PC-9 (cell line): ENCODE results near the gene NLGN1. TPM values are rescaled to one million over a fixed set of nuclear protein-coding genes. Genes with fewer than 3 reads are reported as not detected.
"Not testable (repeated sequence)": the region's sequence is repeated elsewhere in the genome, so short reads cannot be mapped to it uniquely, and the experiment has no call there.

Experiments
- Bru-seq: library from RNA; stranded (reverse); fragments of 400-500 nt; gene quantifications from one replicate; lab custom pipeline; 2021; lab: Mats Ljungman, UMichigan
- BruChase-seq, 2 experiments: library from RNA; stranded (reverse); fragments of 400-500 nt; gene quantifications; one replicate each; lab custom pipeline; 2021; lab: Mats Ljungman, UMichigan
- BruUV-seq: library from RNA; stranded (reverse); fragments of 400-500 nt; replicated peaks from 2 replicates; lab custom pipeline; 2021; lab: Mats Ljungman, UMichigan
- CTCF ChIA-PET: fragments of 300-600 bp; sonication (Branson Sonifier 250); formaldehyde crosslinking; loops from one replicate; lab custom pipeline; 2022; ENCODE audit warnings: antibody characterized with exemption; lab: Charles Lee
- POLR2A ChIA-PET: fragments of 300-600 bp; sonication (Branson Sonifier 250); formaldehyde crosslinking; loops from one replicate; lab custom pipeline; 2022; ENCODE audit warnings: antibody characterized with exemption; ENCODE audit not compliant: unreplicated experiment; lab: Charles Lee
- DNase-seq, 2 experiments: peaks; one replicate each; pipeline versions ENCODE4 v3.0.0 to v3.0.0-alpha.2; 2015 to 2022; ENCODE audit warnings: mixed read lengths in 1 of 2
- H2AFZ ChIP-seq: fragments of 200-600 bp; sonication (generic); 2 replicates; pipeline ENCODE4 v1.8.1; 2017; ENCODE audit warnings: antibody characterized with exemption
- H3F3A ChIP-seq: fragments of 200-600 bp; sonication (generic); 2 replicates; pipeline ENCODE4 v1.8.1; 2017; ENCODE audit warnings: antibody characterized with exemption, mild to moderate bottlenecking, low read depth; ENCODE audit not compliant: insufficient read depth
- H3K27ac ChIP-seq: fragments of 200-600 bp; sonication (generic); 2 replicates; pipeline ENCODE4 v1.6.1; 2016; ENCODE audit warnings: mixed run types
- H3K27me3 ChIP-seq: fragments of 200-600 bp; sonication (generic); 2 replicates; pipeline ENCODE4 v1.6.1; 2016; ENCODE audit warnings: low read depth, mixed run types; ENCODE audit not compliant: insufficient read depth
- H3K36me3 ChIP-seq: fragments of 200-600 bp; sonication (generic); 2 replicates; pipeline ENCODE4 v1.6.1; 2016; ENCODE audit warnings: low read depth, mixed run types
- H3K4me1 ChIP-seq: fragments of 200-600 bp; sonication (generic); replicated peaks from 2 replicates; pipeline ENCODE4 v1.6.1; 2016; ENCODE audit warnings: mixed run types; ENCODE audit not compliant: insufficient read depth
- H3K4me2 ChIP-seq: fragments of 200-600 bp; sonication (generic); 2 replicates; pipeline ENCODE4 v1.6.1; 2017; ENCODE audit warnings: mixed run types
- H3K4me3 ChIP-seq: fragments of 200-600 bp; sonication (generic); 2 replicates; pipeline ENCODE4 v1.6.1; 2016; ENCODE audit warnings: mixed run types
- H3K79me2 ChIP-seq: fragments of 200-600 bp; sonication (generic); 2 replicates; pipeline ENCODE4 v1.6.1; 2017; ENCODE audit warnings: low read depth, mixed run types
- H3K9me2 ChIP-seq: fragments of 200-600 bp; sonication (generic); 2 replicates; pipeline ENCODE4 v1.8.1; 2017; ENCODE audit warnings: mild to moderate bottlenecking; ENCODE audit not compliant: insufficient read depth
- H3K9me3 ChIP-seq: fragments of 200-600 bp; sonication (generic); 2 replicates; pipeline ENCODE4 v1.8.1; 2016; ENCODE audit warnings: low read depth; ENCODE audit not compliant: insufficient read depth
- H4K20me1 ChIP-seq: fragments of 200-600 bp; sonication (generic); 2 replicates; pipeline ENCODE4 v1.8.1; 2017; ENCODE audit not compliant: insufficient read depth
- CTCF ChIP-seq: fragments of 200-600 bp; sonication (generic); conservative IDR thresholded peaks from 2 replicates; pipeline ENCODE4 v1.6.1; 2017; ENCODE audit warnings: mixed run types, antibody characterized with exemption, mild to moderate bottlenecking, moderate library complexity
- EZH2 ChIP-seq: fragments of 200-600 bp; sonication (generic); IDR thresholded peaks from 2 replicates; pipeline ENCODE4 v1.8.0; 2017; ENCODE audit warnings: antibody characterized with exemption, low read depth
- intact Hi-C: fragments of 100-400 bp; cut with micrococcal nuclease; formaldehyde crosslinking; loops from one replicate; pipeline ENCODE4 v1.10.0; 2022; ENCODE audit not compliant: unreplicated experiment
- long read RNA-seq: library from polyadenylated mRNA; stranded (forward); transcript quantifications from one replicate; pipeline ENCODE4 v2.0.0, GENCODE V29; 2022
- total RNA-seq: library from RNA; stranded (reverse); gene quantifications from 2 replicates; pipeline ENCODE4 v1.2.3, GENCODE V29; 2021

Gene NLGN1
- total RNA-seq: 1.4 TPM in 2 replicates
- percentile 36 among the genes with signal in this experiment for Bru-seq, nascent RNA
- BruChase-seq, experiment 1, labeled RNA remaining after a 2-hour chase: percentile 39 among the genes with signal in this experiment
- BruChase-seq, experiment 2, labeled RNA remaining after a 6-hour chase: percentile 36 among the genes with signal in this experiment
- long read RNA-seq: 0 reads

DNA sequence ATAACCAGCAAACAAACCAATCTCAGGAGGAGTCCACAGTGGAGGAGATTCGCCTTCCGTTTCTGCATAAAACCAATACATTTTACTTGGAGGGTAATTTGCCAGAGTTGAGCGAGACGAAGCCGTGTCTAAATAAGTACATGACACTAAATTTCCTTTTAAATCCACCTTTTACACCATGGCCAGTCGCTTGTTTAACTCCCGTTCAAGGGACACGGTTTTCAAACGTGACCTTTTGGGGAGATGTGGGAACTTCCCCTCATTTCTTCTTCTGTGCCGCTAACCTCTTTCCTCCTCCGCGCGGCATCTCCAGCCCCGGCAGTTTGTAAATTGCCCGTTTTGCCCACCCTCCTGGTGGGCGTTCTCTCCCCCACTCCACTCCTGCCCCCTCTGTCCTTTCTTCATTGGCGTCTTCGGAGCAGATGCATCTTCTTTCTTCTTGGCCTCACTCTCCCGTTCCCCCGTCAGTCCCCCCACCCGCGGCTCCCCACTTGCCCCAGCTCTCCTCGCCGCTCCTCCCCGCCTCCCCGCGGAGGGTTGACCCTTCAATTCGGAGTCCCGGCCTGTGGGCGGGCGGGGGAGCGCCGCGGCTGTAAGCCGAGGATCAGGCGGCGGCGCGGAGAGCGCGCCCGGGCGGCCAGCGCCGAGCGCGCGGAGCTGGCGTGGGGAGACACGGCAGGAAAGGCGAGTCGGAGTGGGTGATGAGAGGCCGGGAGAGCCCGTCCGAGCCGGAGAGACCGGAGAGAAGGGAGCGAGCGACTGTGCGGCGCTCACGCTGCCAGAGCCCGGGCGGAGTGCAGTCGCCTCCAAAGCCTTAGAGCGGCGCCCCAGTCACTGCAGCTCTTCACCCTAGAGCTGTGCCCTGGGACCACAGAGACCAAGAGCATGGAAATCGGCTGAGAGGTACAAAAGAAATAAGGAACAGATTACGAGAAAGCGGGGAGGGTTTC lies at the start of gene NLGN1:
Gene NLGN1, plus strand, starts transcription at position 584 of the 950 bp plus-strand sequence.
- peaks cover 30% of the 10 kb centered on the region for H3K4me1 ChIP-seq
- ChIA-PET POLR2A (interaction anchor here (0.6 kb wide), 1 partner anchor 21 kb away, joined by 3 read pairs; no protein-coding TSS in a partner anchor), CTCF (no interaction called here)
- DNase-seq: peak in 1 of 2 experiments; percentile 59
- peak within 1 kb of the TSS; percentile 56 for H3K4me3 ChIP-seq
- peaks cover 6% of the 10 kb centered on the region; the same call in 1 of the 2 replicates for H3F3A ChIP-seq
- no peak within 1 kb of the TSS for H3K27ac ChIP-seq
- H3K27me3 ChIP-seq: peaks cover 44% of the 10 kb centered on the region
- no peaks in the 10 kb centered on the region for H4K20me1 ChIP-seq
- no peaks in the 10 kb centered on the region for H3K36me3 ChIP-seq
- H3K79me2 ChIP-seq: no peaks in the 10 kb centered on the region
- H3K9me2 ChIP-seq: no peaks in the 10 kb centered on the region
- intact Hi-C loops: loop anchor here (5.0 to 10.0 kb wide), 3 partner anchors 553 to 1045 kb away; no protein-coding TSS in a partner anchor
- TF ChIP-seq EZH2 (peak; percentile 50; the same call in 1 of the 2 replicates), CTCF (peak; percentile 41; the same call in 1 of the 2 replicates)
- H3K9me3 ChIP-seq: no peaks in the 10 kb centered on the region
- H2AFZ ChIP-seq: peak within 1 kb of the TSS; percentile 88
- BruUV-seq: no TSS peak
- H3K4me2 ChIP-seq: peak within 1 kb of the TSS; percentile 85

GRCh38 chr3:173351886-173352285 lies 45.7 kb upstream of the NLGN1 start:
- Histone ChIP-seq H3K36me3 (no peaks in the 10 kb centered on the region), H3K4me2 (no peak overlapping the region), H3K4me1 (no peaks in the 10 kb centered on the region), H3K79me2 (no peaks in the 10 kb centered on the region), H3K9me3 (no peaks in the 10 kb centered on the region), H3K27ac (no peak overlapping the region), H2AFZ (no peak overlapping the region), H4K20me1 (no peaks in the 10 kb centered on the region), H3K9me2 (peaks cover 4% of the 10 kb centered on the region; the same call in 1 of the 2 replicates), H3F3A (no peaks in the 10 kb centered on the region), H3K4me3 (no peak overlapping the region), H3K27me3 (no peaks in the 10 kb centered on the region)
- no TSS peak for BruUV-seq
- no peak for DNase-seq
- ChIA-PET CTCF (no interaction called here), POLR2A (no interaction called here)
- TF ChIP-seq CTCF: no peak
- TF ChIP-seq EZH2: no peak
- intact Hi-C loops: no loop called here

- not testable (repeated sequence) for BruUV-seq, H3F3A ChIP-seq, H4K20me1 ChIP-seq
Measured at GRCh38 chr3:173353137-173353536, 44.4 kb upstream of the NLGN1 start.

More at GRCh38 chr3:173353137-173353536, 44.4 kb upstream of the NLGN1 start:
- H3K36me3 ChIP-seq, intact Hi-C loops, CTCF ChIA-PET, H3K79me2 ChIP-seq, H3K27ac ChIP-seq, H3K9me2 ChIP-seq, H3K4me1 ChIP-seq, H3K27me3 ChIP-seq, DNase-seq, H3K9me3 ChIP-seq, H2AFZ ChIP-seq, H3K4me3 ChIP-seq, H3K4me2 ChIP-seq, POLR2A ChIA-PET: not testable (repeated sequence)
